ENCODE results near the gene USP34.

DNA sequence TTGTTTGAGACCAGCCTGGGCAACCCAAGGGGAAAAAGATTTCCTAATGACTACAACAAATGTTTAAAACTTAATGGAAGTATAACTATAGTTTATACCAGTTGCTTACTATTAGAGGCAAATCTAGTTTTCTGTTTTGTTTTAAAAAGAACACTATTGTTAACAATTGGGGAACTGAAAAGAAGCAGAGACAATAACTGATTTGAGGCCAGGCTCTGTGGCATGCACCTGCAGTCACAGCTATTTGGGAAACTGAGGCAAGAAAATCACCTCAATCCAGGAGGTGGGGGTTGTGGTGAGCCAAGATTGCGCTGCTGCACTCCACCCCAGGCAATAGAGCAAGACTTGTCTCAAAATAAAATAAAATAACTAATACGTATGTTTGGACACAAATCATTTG lies 28.2 kb upstream of the USP34 start:
- TF ChIP-seq, protein P1, sequence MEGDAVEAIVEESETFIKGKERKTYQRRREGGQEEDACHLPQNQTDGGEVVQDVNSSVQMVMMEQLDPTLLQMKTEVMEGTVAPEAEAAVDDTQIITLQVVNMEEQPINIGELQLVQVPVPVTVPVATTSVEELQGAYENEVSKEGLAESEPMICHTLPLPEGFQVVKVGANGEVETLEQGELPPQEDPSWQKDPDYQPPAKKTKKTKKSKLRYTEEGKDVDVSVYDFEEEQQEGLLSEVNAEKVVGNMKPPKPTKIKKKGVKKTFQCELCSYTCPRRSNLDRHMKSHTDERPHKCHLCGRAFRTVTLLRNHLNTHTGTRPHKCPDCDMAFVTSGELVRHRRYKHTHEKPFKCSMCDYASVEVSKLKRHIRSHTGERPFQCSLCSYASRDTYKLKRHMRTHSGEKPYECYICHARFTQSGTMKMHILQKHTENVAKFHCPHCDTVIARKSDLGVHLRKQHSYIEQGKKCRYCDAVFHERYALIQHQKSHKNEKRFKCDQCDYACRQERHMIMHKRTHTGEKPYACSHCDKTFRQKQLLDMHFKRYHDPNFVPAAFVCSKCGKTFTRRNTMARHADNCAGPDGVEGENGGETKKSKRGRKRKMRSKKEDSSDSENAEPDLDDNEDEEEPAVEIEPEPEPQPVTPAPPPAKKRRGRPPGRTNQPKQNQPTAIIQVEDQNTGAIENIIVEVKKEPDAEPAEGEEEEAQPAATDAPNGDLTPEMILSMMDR (IDR thresholded peaks at IDR 0.05), result no peak
- TF ChIP-seq POLR2AphosphoS5 (IDR thresholded peaks at IDR 0.05) (no peak), POLR2A (IDR thresholded peaks at IDR 0.05) (no peak)

Measured in gastroesophageal sphincter (tissue), 3 donors.